Activated naive CD4-positive, alpha-beta T cell treated with Interleukin-2 at 50 U/mL for 16 hours (primary cell): ENCODE results near the gene TCAIM.
"Not testable (repeated sequence)": the region's sequence is repeated elsewhere in the genome, so short reads cannot be mapped to it uniquely, and the experiment has no call there.

Source experiments
- DNase-seq: peaks from one replicate; pipeline ENCODE4 v3.0.0-alpha.2; 2020

Gene TCAIM

GRCh38 chr3:44346590-44346989 is 8.0 kb downstream of the TCAIM start:
- DNase-seq = not testable (repeated sequence)

GRCh38 chr3:44348993-44349392 is 10.4 kb downstream of the TCAIM start:
- DNase-seq = no peak

- no peak for DNase-seq
These were observed 14.9 kb downstream of the TCAIM start for GRCh38 chr3:44353355-44353924.

DNA sequence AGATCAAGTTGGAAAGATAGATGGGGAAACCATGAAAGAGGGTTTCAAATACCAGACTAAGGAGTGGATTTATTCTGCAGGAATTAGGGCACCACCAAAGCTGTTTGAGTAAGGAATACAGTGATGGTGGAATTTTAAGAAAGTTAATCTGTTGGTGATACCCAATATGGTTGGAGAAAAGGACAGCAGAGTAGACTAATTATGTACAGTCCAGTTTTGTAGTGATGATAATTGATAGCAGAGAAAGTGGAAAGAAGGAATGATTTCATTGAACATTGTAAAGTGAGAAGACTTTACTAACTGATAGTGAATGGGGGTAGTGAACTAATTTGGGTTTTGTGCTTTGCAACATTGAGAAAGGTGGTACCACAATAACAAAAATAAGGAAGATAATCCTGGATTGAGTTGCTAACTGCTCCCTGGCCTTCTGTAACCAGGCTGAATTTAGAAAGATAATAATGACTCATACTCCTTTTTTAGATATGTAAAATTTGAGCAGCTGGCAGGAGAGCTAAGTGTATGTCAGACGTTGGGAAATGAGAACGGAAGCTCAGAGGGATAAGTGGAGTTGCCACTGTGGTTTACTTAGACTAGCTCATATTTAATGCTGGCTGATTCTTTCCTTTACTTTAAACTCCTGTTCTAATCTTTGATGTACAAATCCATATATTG is 16.9 kb downstream of the TCAIM start:
- no peak for DNase-seq

GRCh38 chr3:44359146-44359751 is 20.7 kb downstream of the TCAIM start:
- DNase-seq = no peak

DNA sequence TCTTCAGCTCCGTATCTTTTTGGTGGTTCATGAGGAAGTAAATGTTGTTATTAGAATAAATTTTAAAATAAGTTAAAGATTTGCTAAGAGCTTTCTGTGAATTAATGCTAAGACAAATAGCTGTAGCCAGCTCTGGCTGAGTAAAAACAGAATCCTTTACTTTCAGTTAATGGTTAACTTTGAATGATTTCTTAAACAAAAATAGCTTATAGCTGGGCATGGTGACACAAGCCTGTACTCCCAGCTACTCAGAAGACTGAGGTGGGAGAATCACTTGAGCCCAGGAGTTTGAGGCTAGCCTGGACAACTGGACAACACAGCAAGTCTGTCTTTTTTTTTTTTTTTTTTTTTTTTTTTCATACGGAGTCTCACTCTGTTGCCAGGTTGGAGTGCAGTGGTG is 25.0 kb downstream of the TCAIM start:
- no peak for DNase-seq

- DNase-seq = no peak
These were observed 27.4 kb downstream of the TCAIM start for GRCh38 chr3:44365952-44366351.

- DNase-seq = no peak
These were observed 36.9 kb downstream of the TCAIM start for GRCh38 chr3:44375450-44375849.

DNA sequence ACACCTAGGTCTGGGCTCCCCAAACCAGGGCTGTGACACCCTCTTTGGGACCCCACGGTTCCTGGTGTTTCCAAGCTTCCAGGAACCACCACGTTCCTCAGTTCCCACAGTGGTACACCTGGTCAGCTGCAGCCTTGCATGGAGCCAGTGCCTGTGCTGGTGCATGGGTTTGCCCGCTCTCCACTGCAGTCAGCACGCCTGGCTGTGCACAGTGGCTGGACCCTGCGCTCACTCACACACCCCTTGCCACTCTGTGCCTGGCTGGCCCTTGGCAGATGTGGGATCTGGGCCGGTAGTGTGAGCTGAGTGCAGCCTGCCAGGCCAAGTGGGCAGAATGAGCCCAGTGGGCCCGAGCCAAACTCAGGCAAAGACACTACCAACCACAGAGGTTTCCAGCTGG is 48.8 kb downstream of the TCAIM start:
- DNase-seq = no peak

- no peak for DNase-seq
These were observed 53.9 kb downstream of the TCAIM start for GRCh38 chr3:44392489-44392888.

DNA sequence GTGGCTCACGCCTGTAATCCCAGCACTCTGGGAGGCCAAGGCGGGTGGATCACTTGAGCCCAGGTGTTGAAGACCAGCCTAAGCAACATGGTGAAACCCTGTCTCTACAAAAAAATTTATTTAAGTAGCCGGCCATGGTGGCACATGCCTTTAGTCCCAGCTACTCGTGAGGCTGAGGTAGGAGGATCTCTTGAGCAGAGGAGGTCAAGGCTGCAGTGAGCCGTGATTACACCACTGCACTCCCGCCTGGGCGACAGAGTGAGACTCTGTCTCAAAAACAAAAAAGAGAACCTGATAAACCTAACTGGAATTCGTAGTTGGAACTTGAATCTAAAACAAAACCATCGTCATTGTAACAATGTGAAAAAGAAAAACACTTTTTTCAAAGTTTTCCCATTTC is 57.1 kb downstream of the TCAIM start:
- DNase-seq = no peak

GRCh38 chr3:44396200-44397171 is 57.9 kb downstream of the TCAIM start:
- DNase-seq = no peak

GRCh38 chr3:44398271-44398670 is 59.7 kb downstream of the TCAIM start:
- DNase-seq = not testable (repeated sequence)

DNA sequence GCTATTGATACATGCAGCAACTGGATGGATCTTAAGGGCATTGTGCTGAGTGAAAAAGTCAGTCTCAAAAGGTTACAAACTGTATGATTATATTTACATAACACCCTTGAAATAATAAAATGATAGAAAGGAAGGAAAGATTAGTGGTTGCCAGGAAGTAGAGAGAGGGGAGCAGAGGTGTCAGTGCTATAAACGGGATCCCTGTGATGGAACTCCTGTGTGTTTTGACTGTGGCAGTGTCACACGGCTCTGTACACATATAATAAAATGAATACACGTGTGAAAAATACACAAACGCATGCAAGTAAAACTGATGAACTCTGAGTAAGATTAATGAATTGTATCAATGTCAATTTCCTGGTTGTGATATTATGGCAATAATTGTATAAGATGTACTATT is 60.3 kb downstream of the TCAIM start:
- no peak for DNase-seq

DNA sequence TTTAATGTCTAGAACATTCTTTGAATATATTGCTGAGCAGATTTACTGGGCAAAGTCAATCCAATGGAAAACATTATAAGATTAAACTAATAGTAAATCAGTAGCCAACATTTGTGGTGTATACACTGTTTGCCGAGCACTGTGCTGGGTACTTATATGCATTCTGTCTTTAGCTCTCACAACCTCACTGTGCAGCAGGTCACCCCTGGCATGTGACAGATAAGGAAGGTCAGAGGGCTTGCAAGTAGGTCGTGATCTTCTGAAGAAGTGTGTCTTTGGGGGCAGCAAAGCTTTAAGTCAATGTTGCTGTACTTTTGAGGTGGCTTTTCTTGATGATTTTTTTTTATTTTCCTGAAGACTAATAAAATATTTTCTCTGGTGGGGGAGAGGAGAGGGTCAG is 62.2 kb downstream of the TCAIM start:
- DNase-seq = no peak

DNA sequence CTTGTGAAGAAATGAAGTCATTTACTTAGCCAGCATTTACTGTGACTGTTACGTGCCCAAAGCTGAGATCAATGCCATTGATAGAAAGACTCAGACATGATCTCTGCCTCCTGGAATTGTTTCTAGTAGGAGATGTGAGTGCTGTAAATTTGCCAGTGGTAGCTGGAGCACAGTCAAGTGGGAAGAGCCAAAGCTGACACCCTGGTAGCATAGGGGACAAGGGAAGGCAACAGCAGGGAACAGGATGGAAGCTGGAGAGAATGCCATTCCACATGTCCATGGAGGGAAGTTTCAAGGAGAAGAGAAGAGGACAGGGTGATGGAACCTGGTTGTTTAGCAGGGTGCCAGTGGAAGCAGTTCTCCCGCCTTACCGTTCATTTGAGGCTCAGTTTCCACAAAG is 64.0 kb downstream of the TCAIM start:
- DNase-seq = no peak

- no peak for DNase-seq
These were observed 71.3 kb downstream of the TCAIM start for GRCh38 chr3:44409640-44410410.

DNA sequence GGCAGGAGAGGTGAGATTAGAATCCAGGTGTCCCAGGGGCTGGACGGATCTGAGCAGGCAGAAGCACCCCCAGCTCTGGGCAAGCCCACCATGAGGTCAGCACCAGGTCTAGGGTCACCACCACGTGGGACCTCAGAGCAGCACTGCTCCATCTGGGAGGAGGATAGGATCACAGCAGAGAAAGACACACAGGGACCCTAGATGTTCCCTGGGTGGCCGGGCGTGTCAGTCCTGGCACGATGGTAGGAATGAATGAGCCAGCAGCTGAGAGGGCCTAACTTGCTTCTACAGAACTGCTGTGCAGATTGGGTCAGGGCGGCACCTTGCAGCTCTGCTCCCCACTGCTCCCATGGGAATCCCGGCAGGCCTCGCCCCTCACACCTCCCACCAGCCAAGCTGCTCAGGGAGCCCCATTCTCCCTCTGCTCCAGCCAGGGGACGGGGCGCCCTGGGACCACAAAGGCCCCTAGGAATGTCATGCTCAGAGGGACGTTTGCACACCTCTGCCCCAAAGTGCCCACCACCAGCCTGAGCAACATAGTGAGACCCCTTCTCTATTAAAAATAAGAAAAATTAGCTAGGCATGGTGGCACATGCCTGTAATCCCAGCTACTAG is 72.6 kb downstream of the TCAIM start:
- DNase-seq = no peak

DNA sequence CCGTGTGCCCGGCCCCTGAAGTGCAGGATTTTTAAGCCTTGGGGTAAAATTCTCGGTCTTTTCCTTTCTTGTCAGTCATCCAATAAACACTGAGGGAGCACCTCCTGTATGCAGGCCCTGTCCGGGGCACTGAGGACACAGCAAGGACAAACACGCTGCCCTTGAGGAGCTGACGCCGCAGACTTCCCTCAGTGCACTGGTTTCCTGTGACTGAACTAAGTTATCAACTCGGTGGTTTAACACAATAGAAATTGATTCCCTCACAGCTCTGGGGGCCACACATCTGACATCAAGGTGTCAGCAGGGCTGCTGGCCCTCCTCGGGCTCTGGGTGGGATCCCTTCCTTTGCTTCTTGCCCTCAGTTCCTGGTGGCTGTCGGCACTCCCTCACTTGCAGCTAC is 73.8 kb downstream of the TCAIM start:
- no peak for DNase-seq

DNA sequence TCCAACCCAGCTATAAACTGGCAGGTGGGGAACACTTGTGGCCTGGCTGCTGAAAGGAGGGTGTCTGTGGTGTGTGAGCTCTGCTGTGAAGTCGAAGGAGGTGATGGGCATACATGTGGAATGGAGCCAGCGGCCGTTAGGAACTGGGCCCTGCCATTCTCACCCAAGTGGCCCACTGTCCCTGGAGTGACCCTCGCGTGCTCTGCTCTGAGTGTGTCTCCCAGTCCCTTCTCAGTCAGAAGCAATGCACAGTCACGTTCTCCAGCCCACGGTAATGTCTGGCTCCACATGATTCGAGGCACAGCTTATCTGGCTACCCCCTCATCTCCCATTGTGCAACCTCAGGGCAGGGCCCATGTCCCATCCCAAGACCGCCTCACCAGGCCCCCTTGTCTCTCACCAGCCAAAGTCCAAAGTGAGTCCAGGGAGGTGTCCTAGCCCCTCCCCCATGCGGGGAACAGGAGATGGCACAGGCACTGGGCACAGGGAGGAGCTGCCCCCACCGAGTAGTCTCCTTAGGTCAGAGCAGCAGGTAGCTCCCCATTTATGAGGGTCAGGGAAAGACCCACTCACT is 76.0 kb downstream of the TCAIM start:
- no peak for DNase-seq

- no peak for DNase-seq
These were observed 76.9 kb downstream of the TCAIM start for GRCh38 chr3:44415421-44415820.
